DMS53 treated with DMSO at 0.1 percent for 48 hours (cell line): ENCODE measurements around the gene TNRC6B.
"Not testable (repeated sequence)": the region's sequence is repeated elsewhere in the genome, so short reads cannot be mapped to it uniquely, and the experiment has no call there.

Source experiments
- DNase-seq: peaks from one replicate; lab custom pipeline; 2025; ENCODE audit not compliant: unreplicated experiment; lab: John Stamatoyannopoulos, UW

The TNRC6B gene

GRCh38 chr22:40276996-40277823 is 99.5 kb downstream of the TNRC6B start:
- DNase-seq = no peak

- DNase-seq = no peak
These were observed 101.3 kb downstream of the TNRC6B start for GRCh38 chr22:40279017-40279416.

- no peak for DNase-seq
These were observed 104.0 kb downstream of the TNRC6B start for GRCh38 chr22:40281717-40282116.

DNA sequence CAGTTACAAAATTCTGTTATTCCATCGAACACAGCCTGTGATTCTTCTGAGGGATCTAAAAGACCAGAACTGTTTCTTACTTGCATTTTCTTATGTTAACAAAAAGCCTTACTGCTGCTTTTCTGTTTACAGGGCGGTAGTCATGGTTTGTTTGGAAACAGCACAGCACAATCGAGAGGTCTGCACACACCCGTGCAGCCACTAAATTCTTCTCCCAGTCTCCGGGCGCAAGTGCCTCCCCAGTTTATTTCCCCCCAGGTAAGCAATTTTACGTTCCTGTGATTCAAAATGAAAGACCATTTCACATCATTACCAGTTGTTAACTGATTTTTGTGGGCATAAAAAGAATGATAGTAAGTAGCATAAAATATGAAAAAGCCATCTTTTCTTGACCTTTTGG is 107.8 kb downstream of the TNRC6B start:
- DNase-seq = no peak

DNA sequence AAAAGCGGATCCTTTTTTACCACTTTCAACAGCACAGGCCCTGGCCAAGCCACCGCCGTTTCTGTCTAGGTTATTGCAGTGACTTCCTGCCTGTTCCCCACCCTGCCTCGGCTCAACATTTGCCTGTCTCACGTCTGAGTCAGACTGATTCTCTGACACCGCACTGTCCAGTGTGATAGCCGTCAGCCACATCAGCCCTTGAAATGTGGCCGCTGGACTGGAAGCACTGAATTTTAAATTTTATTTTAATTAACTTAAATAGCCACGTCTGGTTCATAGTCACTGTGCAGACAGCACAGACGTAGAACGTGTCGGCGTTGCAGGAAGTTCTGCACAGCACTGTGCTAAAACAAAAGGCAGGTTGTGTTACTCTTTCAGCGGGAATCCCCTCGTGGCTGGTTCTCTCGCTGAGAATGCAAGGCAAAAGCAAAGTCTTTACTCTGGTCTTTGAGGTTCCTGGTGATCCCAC is 112.3 kb downstream of the TNRC6B start:
- no peak for DNase-seq

DNA sequence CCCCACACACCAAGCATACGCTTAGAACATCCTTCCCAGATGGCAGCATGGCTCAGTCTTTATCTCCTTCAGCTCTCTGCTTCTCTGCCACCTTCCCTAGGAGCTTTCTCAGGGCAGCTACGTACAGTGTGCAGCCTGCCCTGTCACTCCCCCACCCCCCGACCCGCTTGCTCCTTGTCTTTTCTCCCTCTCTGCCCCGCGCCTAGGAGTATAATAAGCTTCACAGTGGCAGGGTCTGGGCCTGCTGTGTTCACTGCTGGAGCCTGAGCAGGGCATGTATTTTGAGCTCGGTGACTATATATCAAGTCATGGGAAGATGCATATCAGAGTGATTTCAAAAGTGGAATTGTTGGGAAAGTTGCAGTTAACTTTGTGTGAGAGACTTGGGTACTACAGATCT is 112.8 kb downstream of the TNRC6B start:
- DNase-seq = no peak

- DNase-seq = no peak
These were observed 117.0 kb downstream of the TNRC6B start for GRCh38 chr22:40294696-40295095.

GRCh38 chr22:40300316-40300715 is 122.6 kb downstream of the TNRC6B start:
- no peak for DNase-seq

- no peak for DNase-seq
These were observed 123.4 kb downstream of the TNRC6B start for GRCh38 chr22:40300884-40301672.

DNA sequence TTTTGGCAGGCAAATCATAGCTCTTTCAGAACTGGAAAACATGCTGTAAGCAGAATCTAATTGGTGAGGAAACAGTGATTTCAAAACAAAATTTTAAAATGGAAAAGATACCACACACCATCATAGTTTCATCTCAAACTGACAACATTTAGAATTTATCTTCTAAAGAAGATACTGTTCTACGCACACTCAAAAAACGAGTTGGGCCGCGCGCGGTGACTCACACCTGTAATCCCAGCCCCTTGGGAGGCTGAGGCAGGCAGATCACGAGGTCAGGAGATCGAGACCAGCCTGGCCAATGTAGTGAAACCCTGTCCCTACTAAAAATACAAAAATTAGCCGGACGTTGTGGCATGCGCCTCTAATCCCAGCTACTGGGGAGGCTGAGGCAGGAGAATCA is 124.4 kb downstream of the TNRC6B start:
- no peak for DNase-seq

DNA sequence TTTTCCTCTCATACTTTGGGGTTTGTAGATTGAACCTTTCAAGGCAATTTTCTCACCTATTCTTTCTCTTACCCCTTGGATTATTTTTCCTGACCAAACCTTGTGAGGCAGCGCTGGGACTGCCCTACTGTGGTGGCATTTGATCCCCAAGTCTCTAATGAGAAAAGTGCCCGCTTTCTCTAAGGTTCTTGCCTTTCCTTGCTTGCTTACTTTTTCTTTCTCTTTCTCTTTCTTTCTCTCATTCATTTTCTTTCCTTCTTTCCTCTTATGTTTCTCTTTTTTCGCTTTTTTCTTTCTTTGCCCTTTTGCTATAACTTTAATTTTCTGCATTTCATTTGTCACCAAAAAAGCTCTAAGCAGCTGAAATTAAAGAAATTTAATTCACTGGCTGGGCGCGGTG is 127.9 kb downstream of the TNRC6B start:
- DNase-seq = no peak

DNA sequence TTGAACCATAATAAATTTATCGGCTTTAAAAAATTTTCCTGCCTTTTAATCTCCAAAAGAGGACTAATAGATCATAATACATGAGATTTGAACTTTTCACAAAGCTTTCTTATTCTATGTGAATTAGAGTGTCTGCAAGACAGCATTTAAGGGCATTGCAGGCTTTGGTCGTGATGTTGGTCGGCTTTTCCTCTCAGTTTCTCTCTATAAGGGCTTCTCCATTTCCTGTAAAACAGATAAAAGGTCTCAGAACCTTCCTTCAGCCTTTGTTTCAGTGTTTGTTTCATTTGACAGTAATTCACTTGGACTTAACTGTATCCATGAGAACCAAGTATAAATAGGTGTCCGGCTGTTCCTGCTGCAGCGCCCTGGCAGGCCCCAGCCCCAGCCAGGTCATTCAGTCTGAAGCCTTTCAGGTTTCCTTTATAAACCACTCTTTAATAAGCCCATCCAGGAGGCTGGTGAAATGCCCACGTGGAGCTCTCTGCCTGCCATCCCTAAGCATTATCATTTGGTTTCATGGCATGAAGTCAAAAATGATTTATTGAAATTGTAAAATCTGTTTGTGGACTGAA is 131.4 kb downstream of the TNRC6B start:
- DNase-seq = no peak

DNA sequence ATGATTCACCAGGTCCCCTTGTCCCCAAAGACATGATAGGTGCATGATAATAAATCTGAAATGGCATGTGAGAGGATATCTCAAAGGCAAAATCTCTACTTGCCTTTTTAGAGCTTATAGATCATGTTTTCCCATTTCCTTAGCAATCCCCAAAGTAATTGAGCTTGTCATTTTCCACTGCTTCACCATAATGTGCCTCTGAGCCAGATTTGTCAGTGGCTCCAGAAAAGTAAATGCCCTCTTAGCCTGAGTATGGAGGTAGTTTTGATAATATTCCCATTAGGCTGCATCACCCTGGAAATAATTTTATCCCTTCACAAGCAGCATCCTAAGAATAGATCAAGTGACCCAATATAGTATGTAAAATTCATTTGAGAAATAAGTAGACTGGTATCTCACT is 131.9 kb downstream of the TNRC6B start:
- DNase-seq = no peak

DNA sequence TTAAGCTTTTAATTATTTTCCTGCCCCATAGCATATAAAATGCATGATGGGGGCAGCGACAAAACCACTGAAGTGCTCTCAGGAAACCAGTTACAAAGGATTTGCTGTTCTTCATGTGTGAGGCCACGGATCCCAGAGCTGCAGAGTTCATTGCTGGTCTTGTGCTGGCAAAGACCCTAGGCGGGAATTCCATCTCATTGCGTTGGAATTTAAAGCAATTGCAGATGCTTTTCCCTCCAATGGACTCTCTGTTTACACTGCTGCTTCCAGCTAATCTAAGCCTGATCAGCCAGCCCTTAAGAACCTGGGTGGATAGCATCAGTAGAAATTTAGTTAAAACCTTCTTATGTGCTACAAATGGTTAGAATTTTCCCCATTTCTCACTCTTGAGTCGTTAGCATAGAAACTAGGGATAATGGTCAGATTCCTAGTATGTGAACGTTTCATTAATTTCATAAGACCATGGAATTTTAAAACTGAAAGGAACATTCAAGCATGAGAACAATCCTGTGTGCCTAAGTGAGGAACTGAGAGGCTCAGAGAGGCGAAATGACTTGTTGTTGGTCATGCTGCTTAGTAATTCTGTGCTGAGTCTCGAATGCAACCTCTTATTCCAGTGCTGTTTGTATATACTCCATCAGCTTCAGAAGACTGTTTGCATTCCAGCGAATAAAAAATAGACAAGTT is 132.5 kb downstream of the TNRC6B start:
- DNase-seq = no peak

DNA sequence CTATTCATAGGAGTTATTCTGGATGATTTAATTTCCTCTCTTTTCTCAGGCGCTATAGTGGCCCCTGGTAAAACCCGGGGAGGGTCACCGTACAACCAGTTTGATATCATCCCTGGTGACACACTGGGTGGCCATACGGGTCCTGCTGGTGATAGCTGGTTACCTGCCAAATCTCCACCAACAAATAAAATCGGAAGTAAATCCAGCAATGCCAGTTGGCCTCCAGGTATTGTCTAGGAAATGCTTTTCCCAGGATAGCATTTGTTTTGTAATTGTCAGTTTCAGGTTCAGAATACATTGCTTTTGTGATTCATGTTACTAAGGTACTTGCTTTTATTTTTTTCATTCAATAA is 133.0 kb downstream of the TNRC6B start:
- DNase-seq = no peak

DNA sequence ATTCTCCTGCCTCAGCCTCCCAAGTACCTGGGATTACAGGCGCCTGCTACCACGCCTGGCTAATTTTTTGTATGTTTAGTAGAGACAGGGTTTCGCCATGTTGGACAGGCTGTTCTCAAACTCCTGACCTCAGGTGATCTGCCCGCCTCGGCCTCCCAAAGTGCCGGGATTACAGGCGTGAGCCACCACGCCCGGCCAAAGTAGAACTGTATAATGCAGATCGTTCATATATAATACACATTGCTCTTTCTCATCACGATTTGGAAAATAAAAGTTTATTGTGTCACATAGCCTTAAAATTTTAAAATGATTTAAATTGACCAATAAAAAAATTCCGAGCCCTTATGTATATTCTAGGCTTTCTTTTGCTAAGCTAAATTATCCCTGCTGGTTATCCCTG is 133.9 kb downstream of the TNRC6B start:
- not testable (repeated sequence) for DNase-seq

DNA sequence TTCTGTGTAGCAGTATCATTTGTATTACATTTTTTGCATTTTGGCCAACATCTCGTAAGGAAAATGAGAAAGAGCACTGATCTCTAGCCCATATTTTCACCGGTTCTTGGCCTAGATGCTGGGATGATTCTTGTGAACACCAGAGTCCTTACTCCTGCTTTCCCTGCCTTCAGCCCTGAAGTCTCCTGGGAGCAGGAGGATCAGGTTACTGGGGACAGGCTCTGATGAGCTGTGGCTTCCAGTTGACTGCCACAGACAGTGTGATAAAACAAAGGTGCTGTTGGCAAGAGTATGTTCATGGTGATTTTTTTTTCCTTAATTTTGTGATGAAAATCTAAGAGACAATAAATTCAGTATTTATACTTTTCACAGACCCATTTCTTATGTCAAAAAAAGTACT is 134.3 kb downstream of the TNRC6B start:
- DNase-seq = no peak

DNA sequence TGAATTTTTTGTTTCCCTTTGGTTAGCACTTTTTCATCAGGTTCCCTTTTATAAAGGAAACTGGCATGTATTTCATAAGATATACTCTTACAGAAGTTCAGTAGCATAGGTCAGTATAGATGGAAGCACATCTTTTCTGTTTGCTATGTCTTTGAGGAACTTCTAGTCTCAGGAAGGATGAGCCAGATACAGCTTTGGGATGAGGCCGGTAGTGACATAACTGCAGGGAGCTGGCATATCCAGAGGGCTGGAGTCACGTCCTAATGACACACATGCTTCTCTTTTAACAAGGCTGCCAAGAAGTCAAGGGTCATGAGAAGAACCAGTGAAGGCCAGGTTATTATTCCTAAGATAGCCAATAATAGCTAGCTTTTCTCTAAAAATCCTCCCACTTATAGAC is 135.3 kb downstream of the TNRC6B start:
- no peak for DNase-seq

DNA sequence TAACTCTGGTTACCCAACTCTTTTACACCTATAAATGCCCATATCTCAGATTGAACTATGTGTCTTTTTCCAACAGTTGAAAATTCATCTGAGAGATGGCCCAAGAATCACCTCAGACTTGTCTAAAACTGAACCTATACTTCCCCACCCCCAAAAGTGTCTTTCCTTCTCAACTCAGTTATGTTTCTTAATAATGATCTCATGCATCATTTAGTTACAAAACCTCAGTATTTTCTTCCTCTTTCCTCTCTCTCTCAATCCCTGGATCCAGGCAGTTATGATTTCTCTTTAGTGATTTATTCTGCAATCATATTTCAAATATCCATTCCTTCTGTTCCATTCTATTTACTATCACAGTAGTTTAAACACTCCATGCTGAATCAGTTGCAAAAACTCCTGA is 136.3 kb downstream of the TNRC6B start:
- no peak for DNase-seq

DNA sequence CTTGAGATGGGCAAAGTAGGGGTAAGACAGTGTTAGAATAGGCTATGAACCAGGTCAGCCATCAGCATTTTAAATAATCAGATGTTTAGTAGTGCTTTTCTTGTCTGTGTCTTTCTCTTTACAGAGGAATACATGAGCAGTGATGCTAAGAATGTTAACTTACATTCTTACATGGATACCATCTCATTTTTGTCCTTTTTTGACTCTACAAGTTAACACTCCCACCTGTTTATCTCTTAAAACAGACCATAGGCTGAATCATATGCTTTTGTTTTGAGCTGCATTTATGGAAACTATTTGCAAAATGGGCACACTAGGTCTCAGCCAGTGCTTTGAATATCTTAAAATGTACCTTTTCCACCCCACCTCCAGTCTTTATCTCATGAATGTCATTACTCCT is 143.0 kb downstream of the TNRC6B start:
- DNase-seq = no peak

- no peak for DNase-seq
These were observed 144.3 kb downstream of the TNRC6B start for GRCh38 chr22:40322021-40322420.
